GM12878 (cell line): ENCODE measurements around the gene YEATS2. TPM values are rescaled to one million over a fixed set of nuclear protein-coding genes. Genes with fewer than 3 reads are reported as not detected.

Source experiments
- ATAC-seq: fragments of 200-7000 bp; cut with Tn5 transposase; 3 replicates; pipeline ENCODE4 v1.9.1; 2020; ENCODE audit warnings: mild to moderate bottlenecking, moderate library complexity
- BruUV-seq: library from RNA; stranded (reverse); fragments of 400-500 nt; replicated peaks from 2 replicates; lab custom pipeline; 2021; lab: Mats Ljungman, UMichigan
- CTCF ChIA-PET: fragments of 300-600 bp; sonication (Branson Sonifier 250); formaldehyde crosslinking; extraction: SDS; loops from one replicate; lab custom pipeline; 2021; ENCODE audit warnings: inconsistent platforms; lab: Yijun Ruan, JAX
- POLR2A ChIA-PET: fragments of 350-600 bp; formaldehyde crosslinking; extraction: SDS; loops from one replicate; lab custom pipeline; 2021; ENCODE audit warnings: inconsistent platforms; lab: Charles Lee
- RAD21 ChIA-PET: fragments of 300-600 bp; sonication (Branson Sonifier 250); formaldehyde crosslinking; loops from one replicate; lab custom pipeline; 2023; ENCODE audit warnings: antibody characterized with exemption; ENCODE audit not compliant: unreplicated experiment; lab: Charles Lee
- SMC1A ChIA-PET: fragments of 300-600 bp; sonication (Branson Sonifier 250); formaldehyde crosslinking; loops from one replicate; lab custom pipeline; 2023; ENCODE audit not compliant: unreplicated experiment, uncharacterized antibody; lab: Charles Lee
- DNase-seq: peaks from one replicate; pipeline ENCODE4 v3.0.0-alpha.2; 2011; ENCODE audit warnings: low read depth, low spot score
- FAIRE-seq: peaks from 3 replicates; lab custom pipeline; 2011; peaks lifted over from hg19 to GRCh38; lab: Jason Lieb, UNC
- H2AFZ ChIP-seq: 2 replicates; pipeline ENCODE4 v1.6.0; 2011; ENCODE audit warnings: low read depth, low read length, control low read depth; ENCODE audit not compliant: control insufficient read depth
- H3K27ac ChIP-seq: 2 replicates; pipeline ENCODE4 v1.5.1; 2011; ENCODE audit warnings: control low read depth; ENCODE audit not compliant: control insufficient read depth, insufficient read depth
- H3K27me3 ChIP-seq, 2 experiments: replicated peaks in 1 of 2; 2 replicates each; pipeline versions ENCODE4 v1.6.0 to v1.6.1; 2011; ENCODE audit warnings: low read length in 1 of 2; ENCODE audit not compliant: control insufficient read depth in 2 of 2, insufficient read depth in 2 of 2
- H3K36me3 ChIP-seq, 2 experiments: 2 replicates each; pipeline ENCODE4 v1.5.1; 2011; ENCODE audit warnings: low read length in 1 of 2; ENCODE audit not compliant: control insufficient read depth in 2 of 2, insufficient read depth in 2 of 2
- H3K4me1 ChIP-seq: 2 replicates; pipeline ENCODE4 v1.6.1; 2011; ENCODE audit warnings: mild to moderate bottlenecking, low read length, moderate library complexity, mixed read lengths; ENCODE audit not compliant: control insufficient read depth, insufficient read depth
- H3K4me2 ChIP-seq: 2 replicates; pipeline ENCODE4 v1.6.0; 2011; ENCODE audit warnings: control low read depth; ENCODE audit not compliant: control insufficient read depth, insufficient read depth
- H3K4me3 ChIP-seq: fragments of 200-600 bp; sonication (generic); 2 replicates; pipeline ENCODE4 v1.5.1; 2016
- H3K79me2 ChIP-seq: 2 replicates; pipeline ENCODE4 v1.6.0; 2011; ENCODE audit warnings: low read length; ENCODE audit not compliant: control insufficient read depth, insufficient read depth
- H3K9ac ChIP-seq: 2 replicates; pipeline ENCODE4 v1.8.0; 2011; ENCODE audit warnings: low read length, control low read depth, mixed read lengths; ENCODE audit not compliant: control insufficient read depth, insufficient read depth
- H3K9me3 ChIP-seq: replicated peaks from 3 replicates; pipeline ENCODE4 v1.5.1; 2011; ENCODE audit warnings: mild to moderate bottlenecking, low read length; ENCODE audit not compliant: control insufficient read depth, insufficient read depth
- H4K20me1 ChIP-seq: 2 replicates; pipeline ENCODE4 v1.6.0; 2011; ENCODE audit not compliant: control insufficient read depth, insufficient read depth
- CUX1 ChIP-seq: IDR thresholded peaks from 2 replicates; pipeline ENCODE4 v1.6.1; 2012; ENCODE audit warnings: improper control_type of control experiment, low read depth, low read length; ENCODE audit not compliant: insufficient replicate concordance
- GABPA ChIP-seq: IDR thresholded peaks from 2 replicates; pipeline ENCODE4 v1.6.1; 2014; ENCODE audit warnings: antibody characterized with exemption, low read depth, mild to moderate bottlenecking, inconsistent platforms
- PML ChIP-seq: IDR thresholded peaks from 2 replicates; pipeline ENCODE4 v1.6.1; 2012; ENCODE audit warnings: low read length, inconsistent platforms
- WGBS: methylation state at CpG from one replicate; pipeline ENCODE4 v1.1.6; 2016; ENCODE audit warnings: low lambda C conversion rate; ENCODE audit not compliant: insufficient replicate concordance, insufficient coverage; ENCODE audit errors: missing lambda C conversion rate; 5-methylcytosine and 5-hydroxymethylcytosine counted together
- in situ Hi-C: fragments of 300-500 bp; cut with MboI; formaldehyde crosslinking; loops from 9 replicates; pipeline ENCODE4 v1.14.3; 2018; ENCODE audit warnings: mixed read lengths
- intact Hi-C: fragments of 100-400 bp; cut with micrococcal nuclease; formaldehyde crosslinking; loops from one replicate; pipeline ENCODE4 v1.14.2; 2022; ENCODE audit not compliant: unreplicated experiment
- polyA plus RNA-seq, 11 experiments: library from polyadenylated mRNA; depleted of rRNA in 4 of 11; unstranded in 6 of 11; stranded (reverse) in 5 of 11; fragments of >200 nt; fragmentation: Nextera tagmentation in 4 of 11; fragmentation: Illumina TruSeq in 1 of 11; extraction: Ambion mirVana in 4 of 11; extraction: Trizol in 1 of 11; gene quantifications; 1 replicate in 1 of 11; 2 replicates in 10 of 11; pipeline versions ENCODE4 v1.2.1 to v1.2.3, GENCODE V29; 2011 to 2016; ENCODE audit warnings: inconsistent platforms in 2 of 11, missing spikeins in 2 of 11, low read depth in 1 of 11
- total RNA-seq, 4 experiments: library from RNA; depleted of rRNA in 3 of 4; stranded (reverse); fragments of >200 nt in 3 of 4; fragmentation: Illumina TruSeq in 1 of 4; extraction: Trizol in 1 of 4; gene quantifications; 2 replicates each; pipeline versions ENCODE4 v1.2.1 to v1.2.3, GENCODE V29; 2013 to 2021

The YEATS2 gene
- total and polyA plus RNA-seq, 10 of the 15 experiments (the other 5 are each of a cell fraction or from before 2014, with no cell fraction given), result 1.9 to 65.3 (median 25.8) TPM

GRCh38 chr3:183811638-183812037 lies 114.0 kb downstream of the YEATS2 start:
- no peak for FAIRE-seq
- no peak for ATAC-seq
- CTCF ChIA-PET, result no interaction called here
- in situ Hi-C loops, result no loop called here
- H2AFZ ChIP-seq, result no peak overlapping the region
- no peaks in the 10 kb centered on the region for H3K9me3 ChIP-seq
- no peak for TF ChIP-seq GABPA
- TF ChIP-seq PML, result no peak
- TF ChIP-seq CUX1, result no peak
- DNase-seq, result no peak
- BruUV-seq, result no TSS peak
- SMC1A ChIA-PET, result no interaction called here
- no peak overlapping the region for H3K4me3 ChIP-seq
- no peak overlapping the region for H3K9ac ChIP-seq
- H4K20me1 ChIP-seq, result no peaks in the 10 kb centered on the region
- H3K4me2 ChIP-seq, result no peak overlapping the region
- WGBS, result 96% methylated on average over 11 of the region's 11 CpGs
- peaks cover 11% of the 10 kb centered on the region for H3K4me1 ChIP-seq
- no peaks in the 10 kb centered on the region for H3K79me2 ChIP-seq
- peaks cover 18 to 23% of the 10 kb centered on the region in 2 experiments for H3K36me3 ChIP-seq
- intact Hi-C loops, result no loop called here
- POLR2A ChIA-PET, result no interaction called here
- H3K27me3 ChIP-seq, result no peaks in the 10 kb centered on the region
- RAD21 ChIA-PET, result no interaction called here
- no peak overlapping the region for H3K27ac ChIP-seq
